Dedifferentiated amniotic fluid mesenchymal stem cell (primary cell): ENCODE data around the gene TBR1.

Source experiments
- DNase-seq: peaks from one replicate; pipeline ENCODE4 v3.0.0-alpha.2; 2016; ENCODE audit errors: extremely low spot score

TBR1 gene

GRCh38 chr2:161415987-161416707 lies at the start of gene TBR1:
TSS of gene TBR1 (plus strand) at chr2:161416297. CDS start at chr2:161416411, 114 bp downstream.
- DNase-seq: no peak

- DNase-seq: no peak
Measured at GRCh38 chr2:161367675-161368074, 48.4 kb upstream of the TBR1 start.

- no peak for DNase-seq
Measured at GRCh38 chr2:161369311-161369710, 46.8 kb upstream of the TBR1 start.

- no peak for DNase-seq
Measured at GRCh38 chr2:161370981-161371380, 45.1 kb upstream of the TBR1 start.

GRCh38 chr2:161371869-161372268 lies 44.2 kb upstream of the TBR1 start:
- DNase-seq: no peak

- DNase-seq: peak; percentile 42
Measured at GRCh38 chr2:161373942-161374341, 42.2 kb upstream of the TBR1 start.

- DNase-seq: no peak
Measured at GRCh38 chr2:161374446-161374845, 41.7 kb upstream of the TBR1 start.

- no peak for DNase-seq
Measured at GRCh38 chr2:161379740-161380139, 36.4 kb upstream of the TBR1 start.

- DNase-seq: no peak
Measured at GRCh38 chr2:161381546-161381945, 34.6 kb upstream of the TBR1 start.

- DNase-seq: no peak
Measured at GRCh38 chr2:161382747-161383146, 33.4 kb upstream of the TBR1 start.

- DNase-seq: no peak
Measured at GRCh38 chr2:161384864-161385263, 31.2 kb upstream of the TBR1 start.

GRCh38 chr2:161386228-161386824 lies 29.8 kb upstream of the TBR1 start:
- no peak for DNase-seq

GRCh38 chr2:161388146-161388779 lies 27.8 kb upstream of the TBR1 start:
- no peak for DNase-seq

GRCh38 chr2:161391737-161392506 lies 24.2 kb upstream of the TBR1 start:
- no peak for DNase-seq

GRCh38 chr2:161400076-161400475 lies 16.0 kb upstream of the TBR1 start:
- DNase-seq: no peak

GRCh38 chr2:161402297-161402696 lies 13.8 kb upstream of the TBR1 start:
- no peak for DNase-seq

GRCh38 chr2:161406316-161406715 lies 9.8 kb upstream of the TBR1 start:
- DNase-seq: no peak

GRCh38 chr2:161407597-161407996 lies 8.5 kb upstream of the TBR1 start:
- no peak for DNase-seq

- no peak for DNase-seq
Measured at GRCh38 chr2:161409308-161409907, 6.7 kb upstream of the TBR1 start.

- no peak for DNase-seq
Measured at GRCh38 chr2:161412346-161412745, 3.8 kb upstream of the TBR1 start.

GRCh38 chr2:161414042-161415033 lies 1.8 kb upstream of the TBR1 start:
- no peak for DNase-seq
